GM12878 (cell line): ENCODE data around the gene ABHD6. TPM values are rescaled to one million over a fixed set of nuclear protein-coding genes. Genes with fewer than 3 reads are reported as not detected.

Experiments
- ATF2 ChIP-seq: IDR thresholded peaks from 2 replicates; pipeline ENCODE4 v1.6.1; 2012; ENCODE audit warnings: low read length, inconsistent platforms
- ATF7 ChIP-seq: fragments of 450-650 bp; IDR thresholded peaks from 2 replicates; pipeline ENCODE4 v1.6.1; 2016; ENCODE audit warnings: low read depth, mild to moderate bottlenecking
- BACH1 ChIP-seq: fragments of 450-650 bp; IDR thresholded peaks from 2 replicates; pipeline ENCODE4 v1.6.1; 2017; ENCODE audit warnings: mild to moderate bottlenecking, borderline replicate concordance
- CBFB ChIP-seq: IDR thresholded peaks from 2 replicates; pipeline ENCODE4 v1.6.1; 2016; ENCODE audit warnings: antibody characterized with exemption, low read depth
- CBX3 ChIP-seq: fragments of 200-600 bp; sonication (generic); IDR thresholded peaks from 2 replicates; pipeline ENCODE4 v1.6.1; 2016; ENCODE audit warnings: low read depth, borderline replicate concordance
- CEBPB ChIP-seq, 2 experiments: fragments of 150-350 bp in 1 of 2; IDR thresholded peaks; 2 replicates each; pipeline ENCODE4 v1.6.1; 2012 to 2014; ENCODE audit warnings: low read depth in 2 of 2, low read length in 2 of 2, borderline replicate concordance in 1 of 2, inconsistent platforms in 1 of 2
- CREB1 ChIP-seq: IDR thresholded peaks from 2 replicates; pipeline ENCODE4 v1.6.1; 2012; ENCODE audit warnings: low read depth, mild to moderate bottlenecking, inconsistent platforms
- DPF2 ChIP-seq: fragments of 450-650 bp; IDR thresholded peaks from 2 replicates; pipeline ENCODE4 v1.6.1; 2017; ENCODE audit warnings: mild to moderate bottlenecking
- IKZF2 ChIP-seq, 2 experiments: fragments of 450-650 bp; IDR thresholded peaks; 2 replicates each; pipeline ENCODE4 v1.6.1; 2017; ENCODE audit warnings: mild to moderate bottlenecking in 2 of 2, moderate library complexity in 2 of 2
- KAT2A ChIP-seq: conservative IDR thresholded peaks from 2 replicates; pipeline ENCODE4 v1.6.1; 2011; ENCODE audit warnings: low read depth, low read length; ENCODE audit not compliant: control insufficient read depth
- KLF5 ChIP-seq: fragments of 450-650 bp; IDR thresholded peaks from 2 replicates; pipeline ENCODE4 v1.6.1; 2014; ENCODE audit warnings: mild to moderate bottlenecking; ENCODE audit not compliant: partially characterized antibody
- LARP7 ChIP-seq: fragments of 450-650 bp; IDR thresholded peaks from 2 replicates; pipeline ENCODE4 v1.6.1; 2017; ENCODE audit warnings: mild to moderate bottlenecking
- NBN ChIP-seq: fragments of 450-650 bp; IDR thresholded peaks from 2 replicates; pipeline ENCODE4 v1.6.1; 2016
- NR2F1 ChIP-seq: fragments of 450-650 bp; conservative IDR thresholded peaks from 2 replicates; pipeline ENCODE4 v1.6.1; 2017; ENCODE audit warnings: mild to moderate bottlenecking
- PKNOX1 ChIP-seq: fragments of 450-650 bp; IDR thresholded peaks from 2 replicates; pipeline ENCODE4 v1.6.1; 2016; ENCODE audit warnings: mild to moderate bottlenecking
- POLR2AphosphoS2 ChIP-seq: IDR thresholded peaks from 2 replicates; pipeline ENCODE4 v1.6.1; 2011; ENCODE audit warnings: low read depth, mild to moderate bottlenecking, low read length, improper control_type of control experiment, moderate library complexity
- RBBP5 ChIP-seq: fragments of 200-600 bp; sonication (generic); conservative IDR thresholded peaks from 2 replicates; pipeline ENCODE4 v1.6.1; 2016
- RELA ChIP-seq: fragments of 450-650 bp; IDR thresholded peaks from 2 replicates; pipeline ENCODE4 v1.8.0; 2014; ENCODE audit warnings: borderline replicate concordance; ENCODE audit not compliant: partially characterized antibody
- SIN3A ChIP-seq: IDR thresholded peaks from 2 replicates; pipeline ENCODE4 v1.6.1; 2012; ENCODE audit warnings: low read depth, low read length, improper control_type of control experiment
- SMARCA5 ChIP-seq: fragments of 450-650 bp; IDR thresholded peaks from 2 replicates; pipeline ENCODE4 v1.6.1; 2017; ENCODE audit warnings: mild to moderate bottlenecking
- STAT3 ChIP-seq: IDR thresholded peaks from 2 replicates; pipeline ENCODE4 v1.6.1; 2011; ENCODE audit warnings: low read depth, low read length, improper control_type of control experiment
- ZBED1 ChIP-seq: IDR thresholded peaks from 2 replicates; pipeline ENCODE4 v1.6.1; 2016; ENCODE audit warnings: borderline replicate concordance
- polyA plus RNA-seq, 11 experiments: library from polyadenylated mRNA; depleted of rRNA in 4 of 11; unstranded in 6 of 11; stranded (reverse) in 5 of 11; fragments of >200 nt; fragmentation: Nextera tagmentation in 4 of 11; fragmentation: Illumina TruSeq in 1 of 11; extraction: Ambion mirVana in 4 of 11; extraction: Trizol in 1 of 11; gene quantifications; 1 replicate in 1 of 11; 2 replicates in 10 of 11; pipeline versions ENCODE4 v1.2.1 to v1.2.3, GENCODE V29; 2011 to 2016; ENCODE audit warnings: inconsistent platforms in 2 of 11, missing spikeins in 2 of 11, low read depth in 1 of 11
- total RNA-seq, 4 experiments: library from RNA; depleted of rRNA in 3 of 4; stranded (reverse); fragments of >200 nt in 3 of 4; fragmentation: Illumina TruSeq in 1 of 4; extraction: Trizol in 1 of 4; gene quantifications; 2 replicates each; pipeline versions ENCODE4 v1.2.1 to v1.2.3, GENCODE V29; 2013 to 2021
- TF ChIP-seq, protein P1 (sequence below): IDR thresholded peaks from 2 replicates; pipeline ENCODE4 v1.6.1; 2012; ENCODE audit warnings: mild to moderate bottlenecking, low read depth, low read length
- TF ChIP-seq, protein P2 (sequence below): IDR thresholded peaks from 2 replicates; pipeline ENCODE4 v1.6.1; 2012; ENCODE audit warnings: low read depth, low read length, improper control_type of control experiment
- TF ChIP-seq, protein P3 (sequence below): IDR thresholded peaks from 2 replicates; pipeline ENCODE4 v1.6.1; 2011; ENCODE audit warnings: mild to moderate bottlenecking, low read depth, low read length, moderate library complexity; ENCODE audit not compliant: insufficient replicate concordance

The ABHD6 gene
- total and polyA plus RNA-seq, 10 of the 15 experiments (the other 5 are each of a cell fraction or from before 2014, with no cell fraction given), result 1.4 to 33.2 (median 3.2) TPM

DNA sequence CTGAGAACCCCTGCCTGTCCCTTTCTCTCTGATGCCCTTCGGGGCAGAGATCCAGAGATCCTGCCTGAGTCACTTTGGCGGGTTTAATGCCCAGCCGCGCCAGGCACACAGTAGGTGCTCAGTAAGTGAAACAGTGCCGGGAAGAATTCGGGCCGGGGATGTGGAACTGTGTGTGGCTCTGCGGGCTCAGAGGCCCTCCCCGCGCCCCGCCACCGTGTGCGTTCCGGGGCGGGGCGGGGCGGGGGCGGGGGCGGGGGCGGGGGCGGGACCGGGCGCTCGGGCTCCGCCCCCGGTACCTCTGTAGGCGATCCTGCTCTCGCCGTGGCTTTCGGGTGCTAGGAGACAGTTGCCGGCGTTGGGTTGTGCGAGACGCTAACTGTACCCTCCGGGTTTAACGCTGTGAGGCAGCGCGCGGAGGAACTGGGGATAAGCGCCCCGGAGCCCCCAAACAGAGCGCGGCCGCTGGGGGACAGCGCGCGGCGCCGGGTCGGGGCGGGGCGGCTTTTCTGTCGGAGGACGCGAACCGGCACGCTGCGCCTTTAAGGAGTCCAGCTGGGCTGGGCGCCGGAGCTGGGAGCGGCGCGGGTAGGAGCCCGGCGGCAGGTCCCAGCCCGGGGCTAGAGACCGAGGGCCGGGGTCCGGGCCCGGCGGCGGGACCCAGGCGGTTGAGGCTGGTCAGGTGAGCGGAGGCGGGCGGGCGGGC, at the start of gene ABHD6 (continued):
- TF ChIP-seq IKZF2 (IDR thresholded peaks at IDR 0.05) (peak in 1 of 2 experiments; percentile 61; a peak in 1 of 4 replicates), STAT3 (no peak), KAT2A (no peak), LARP7 (peak; percentile 70; the same call in 1 of the 2 replicates), BACH1 (no peak), ATF7 (no peak), CBFB (no peak), RELA (no peak), NBN (0 out of 2 replicates have a peak, but pooled peaks have one; percentile 45), CREB1 (peak; percentile 43; the same call in 1 of the 2 replicates), RBBP5 (no peak), ATF2 (no peak), ZBED1 (no peak), POLR2AphosphoS2 (0 out of 2 replicates have a peak, but pooled peaks have one; percentile 37), KLF5 (no peak), CEBPB (IDR thresholded peaks at IDR 0.05; ENCODE audit: borderline replicate concordance in 1 of 2, low read depth in 2 of 2, low read length in 2 of 2) (no peak), NR2F1 (peak; percentile 98), CBX3 (no peak), PKNOX1 (no peak), SMARCA5 (peak; percentile 70), DPF2 (peak; percentile 72), SIN3A (0 out of 2 replicates have a peak, but pooled peaks have one; percentile 55)
- TF ChIP-seq, protein P1, sequence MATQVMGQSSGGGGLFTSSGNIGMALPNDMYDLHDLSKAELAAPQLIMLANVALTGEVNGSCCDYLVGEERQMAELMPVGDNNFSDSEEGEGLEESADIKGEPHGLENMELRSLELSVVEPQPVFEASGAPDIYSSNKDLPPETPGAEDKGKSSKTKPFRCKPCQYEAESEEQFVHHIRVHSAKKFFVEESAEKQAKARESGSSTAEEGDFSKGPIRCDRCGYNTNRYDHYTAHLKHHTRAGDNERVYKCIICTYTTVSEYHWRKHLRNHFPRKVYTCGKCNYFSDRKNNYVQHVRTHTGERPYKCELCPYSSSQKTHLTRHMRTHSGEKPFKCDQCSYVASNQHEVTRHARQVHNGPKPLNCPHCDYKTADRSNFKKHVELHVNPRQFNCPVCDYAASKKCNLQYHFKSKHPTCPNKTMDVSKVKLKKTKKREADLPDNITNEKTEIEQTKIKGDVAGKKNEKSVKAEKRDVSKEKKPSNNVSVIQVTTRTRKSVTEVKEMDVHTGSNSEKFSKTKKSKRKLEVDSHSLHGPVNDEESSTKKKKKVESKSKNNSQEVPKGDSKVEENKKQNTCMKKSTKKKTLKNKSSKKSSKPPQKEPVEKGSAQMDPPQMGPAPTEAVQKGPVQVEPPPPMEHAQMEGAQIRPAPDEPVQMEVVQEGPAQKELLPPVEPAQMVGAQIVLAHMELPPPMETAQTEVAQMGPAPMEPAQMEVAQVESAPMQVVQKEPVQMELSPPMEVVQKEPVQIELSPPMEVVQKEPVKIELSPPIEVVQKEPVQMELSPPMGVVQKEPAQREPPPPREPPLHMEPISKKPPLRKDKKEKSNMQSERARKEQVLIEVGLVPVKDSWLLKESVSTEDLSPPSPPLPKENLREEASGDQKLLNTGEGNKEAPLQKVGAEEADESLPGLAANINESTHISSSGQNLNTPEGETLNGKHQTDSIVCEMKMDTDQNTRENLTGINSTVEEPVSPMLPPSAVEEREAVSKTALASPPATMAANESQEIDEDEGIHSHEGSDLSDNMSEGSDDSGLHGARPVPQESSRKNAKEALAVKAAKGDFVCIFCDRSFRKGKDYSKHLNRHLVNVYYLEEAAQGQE, result no peak
- TF ChIP-seq, protein P2, sequence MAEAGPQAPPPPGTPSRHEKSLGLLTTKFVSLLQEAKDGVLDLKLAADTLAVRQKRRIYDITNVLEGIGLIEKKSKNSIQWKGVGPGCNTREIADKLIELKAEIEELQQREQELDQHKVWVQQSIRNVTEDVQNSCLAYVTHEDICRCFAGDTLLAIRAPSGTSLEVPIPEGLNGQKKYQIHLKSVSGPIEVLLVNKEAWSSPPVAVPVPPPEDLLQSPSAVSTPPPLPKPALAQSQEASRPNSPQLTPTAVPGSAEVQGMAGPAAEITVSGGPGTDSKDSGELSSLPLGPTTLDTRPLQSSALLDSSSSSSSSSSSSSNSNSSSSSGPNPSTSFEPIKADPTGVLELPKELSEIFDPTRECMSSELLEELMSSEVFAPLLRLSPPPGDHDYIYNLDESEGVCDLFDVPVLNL, result no peak
- TF ChIP-seq, protein P3, sequence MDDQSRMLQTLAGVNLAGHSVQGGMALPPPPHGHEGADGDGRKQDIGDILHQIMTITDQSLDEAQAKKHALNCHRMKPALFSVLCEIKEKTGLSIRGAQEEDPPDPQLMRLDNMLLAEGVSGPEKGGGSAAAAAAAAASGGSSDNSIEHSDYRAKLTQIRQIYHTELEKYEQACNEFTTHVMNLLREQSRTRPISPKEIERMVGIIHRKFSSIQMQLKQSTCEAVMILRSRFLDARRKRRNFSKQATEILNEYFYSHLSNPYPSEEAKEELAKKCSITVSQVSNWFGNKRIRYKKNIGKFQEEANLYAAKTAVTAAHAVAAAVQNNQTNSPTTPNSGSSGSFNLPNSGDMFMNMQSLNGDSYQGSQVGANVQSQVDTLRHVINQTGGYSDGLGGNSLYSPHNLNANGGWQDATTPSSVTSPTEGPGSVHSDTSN, result no peak
